Panc1 (cell line): ENCODE results near the gene SRF. TPM values are rescaled to one million over a fixed set of nuclear protein-coding genes. Genes with fewer than 3 reads are reported as not detected.
A peak's percentile ranks its signal among the peaks of the same experiment; 100 is the strongest.

Experiments used
- ATAC-seq: fragments of 200-7000 bp; cut with Tn5 transposase; 2 replicates; pipeline ENCODE4 v1.9.1; 2020; ENCODE audit warnings: mild to moderate bottlenecking, moderate library complexity
- BruUV-seq: library from RNA; stranded (reverse); fragments of 400-500 nt; replicated peaks from 2 replicates; lab custom pipeline; 2021; lab: Mats Ljungman, UMichigan
- CTCF ChIA-PET: fragments of 300-600 bp; sonication (Branson Sonifier 250); formaldehyde crosslinking; loops from one replicate; lab custom pipeline; 2022; ENCODE audit warnings: antibody characterized with exemption; lab: Charles Lee
- POLR2A ChIA-PET: fragments of 300-600 bp; sonication (Branson Sonifier 250); formaldehyde crosslinking; loops from one replicate; lab custom pipeline; 2022; ENCODE audit warnings: antibody characterized with exemption; lab: Charles Lee
- DNase-seq: peaks from one replicate; pipeline ENCODE4 v3.0.0-alpha.2; 2010; ENCODE audit warnings: low read depth, low spot score
- H3K27ac ChIP-seq: 2 replicates; pipeline ENCODE4 v1.5.1; 2011; ENCODE audit warnings: mild to moderate bottlenecking, low read length, inconsistent platforms
- H3K27me3 ChIP-seq: fragments of 200-500 bp; sonication (Bioruptor generic); 2 replicates; pipeline ENCODE4 v1.6.0; 2014; ENCODE audit warnings: low read length, inconsistent platforms; ENCODE audit not compliant: control insufficient read depth, insufficient read depth
- H3K36me3 ChIP-seq: fragments of 200-500 bp; sonication (Bioruptor generic); 2 replicates; pipeline ENCODE4 v1.5.1; 2014; ENCODE audit warnings: inconsistent platforms, mild to moderate bottlenecking, low read length, moderate library complexity; ENCODE audit not compliant: control insufficient read depth, insufficient read depth
- H3K4me1 ChIP-seq: 2 replicates; pipeline ENCODE4 v1.5.1; 2011; ENCODE audit warnings: inconsistent platforms, mild to moderate bottlenecking, low read length, moderate library complexity; ENCODE audit not compliant: control insufficient read depth, insufficient read depth
- H3K4me3 ChIP-seq, 2 experiments: 2 replicates each; pipeline ENCODE4 v1.5.1; 2011 to 2012; ENCODE audit warnings: low read depth in 2 of 2, low read length in 2 of 2, mild to moderate bottlenecking in 2 of 2, inconsistent platforms in 1 of 2, moderate library complexity in 1 of 2
- H3K9me3 ChIP-seq: fragments of 200-500 bp; sonication (Bioruptor generic); 2 replicates; pipeline ENCODE4 v1.5.1; 2014; ENCODE audit warnings: low read depth, mild to moderate bottlenecking, inconsistent platforms, low read length, moderate library complexity; ENCODE audit not compliant: control insufficient read depth, insufficient read depth
- CTCF ChIP-seq: fragments of 450-650 bp; IDR thresholded peaks from 2 replicates; pipeline ENCODE4 v1.5.1; 2017; ENCODE audit warnings: mild to moderate bottlenecking
- POLR2AphosphoS5 ChIP-seq: IDR thresholded peaks from 2 replicates; pipeline ENCODE4 v1.6.1; 2012; ENCODE audit warnings: mild to moderate bottlenecking, low read depth, low read length, moderate library complexity
- REST ChIP-seq, 2 experiments: IDR thresholded peaks; 2 replicates each; pipeline ENCODE4 v1.6.1; 2011 to 2012; ENCODE audit warnings: low read depth in 2 of 2, control low read depth in 1 of 2, low read length in 1 of 2, mild to moderate bottlenecking in 1 of 2, moderate library complexity in 1 of 2; ENCODE audit not compliant: insufficient read depth in 1 of 2
- SIN3A ChIP-seq: IDR thresholded peaks from 2 replicates; pipeline ENCODE4 v1.6.1; 2012; ENCODE audit warnings: low read depth, mild to moderate bottlenecking, low read length, moderate library complexity, borderline replicate concordance; ENCODE audit not compliant: insufficient read depth
- TCF7L2 ChIP-seq: IDR thresholded peaks from 2 replicates; pipeline ENCODE4 v1.6.1; 2011; ENCODE audit warnings: mild to moderate bottlenecking, low read depth, low read length, inconsistent platforms
- in situ Hi-C: cut with HindIII; loops from 2 replicates; pipeline ENCODE4 v1.10.0; 2016; ENCODE audit warnings: low sequenced_read_pairs, low pct_unique_long_range_greater_than_20kb
- intact Hi-C: fragments of 100-400 bp; cut with micrococcal nuclease; formaldehyde crosslinking; loops from one replicate; pipeline ENCODE4 v1.10.0; 2022; ENCODE audit not compliant: unreplicated experiment
- total RNA-seq: library from RNA; stranded (reverse); gene quantifications from one replicate; pipeline ENCODE4 v1.2.1, GENCODE V29; 2021; ENCODE audit not compliant: unreplicated experiment

Gene SRF
- total RNA-seq, 1 experiment from 2014 or later = 48.9 TPM

- POLR2A ChIA-PET = interaction anchor here (0.5 to 1.2 kb wide), 5 partner anchors 19 to 619 kb away, joined by 3 to 9 read pairs (median 4); no protein-coding TSS in a partner anchor
- peak overlapping the region; percentile 82 for H3K27ac ChIP-seq
- H3K9me3 ChIP-seq = no peaks in the 10 kb centered on the region
- H3K36me3 ChIP-seq = peaks cover 3% of the 10 kb centered on the region; the same call in 1 of the 2 replicates
- intact Hi-C loops = no loop called here
- in situ Hi-C loops = no loop called here
- CTCF ChIA-PET = interaction anchor here (0.6 kb wide), 1 partner anchor 257 kb away, joined by 5 read pairs; the partner anchor contains the start of gene ABCC10
- H3K4me1 ChIP-seq = peaks cover 19% of the 10 kb centered on the region
- BruUV-seq = TSS peak; percentile 99
- peak overlapping the region; percentile 82 to 90 for H3K4me3 ChIP-seq
- ATAC-seq (peak; percentile 77), DNase-seq (peak; percentile 68)
- TF ChIP-seq REST (IDR thresholded peaks at IDR 0.05; ENCODE audit: insufficient read depth in 1 of 2, low read depth in 2 of 2, low read length in 1 of 2) (no peak), TCF7L2 (no peak), SIN3A (no peak), CTCF (no peak)
- no peaks in the 10 kb centered on the region for H3K27me3 ChIP-seq
Measured at GRCh38 chr6:43170417-43170930, 595 bp upstream of the SRF start.

- no peak for DNase-seq
- in situ Hi-C loops (no loop called here), intact Hi-C loops (no loop called here)
- Histone ChIP-seq H3K9me3 (no peaks in the 10 kb centered on the region), H3K36me3 (peaks cover 6% of the 10 kb centered on the region; the same call in 1 of the 2 replicates), H3K4me1 (peaks cover 19% of the 10 kb centered on the region), H3K27ac (peak overlapping the region; percentile 81), H3K4me3 (peak overlapping the region; percentile 82 to 90), H3K27me3 (no peaks in the 10 kb centered on the region)
- ChIA-PET CTCF (no interaction called here), POLR2A (interaction anchor here (0.7 kb wide), 1 partner anchor 322 kb away, joined by 3 read pairs; no protein-coding TSS in a partner anchor)
- ATAC-seq = no peak
- TF ChIP-seq TCF7L2 (no peak), CTCF (no peak), REST (IDR thresholded peaks at IDR 0.05; ENCODE audit: insufficient read depth in 1 of 2, low read depth in 2 of 2, low read length in 1 of 2) (no peak), POLR2AphosphoS5 (no peak), SIN3A (no peak)
- no TSS peak for BruUV-seq
Measured at GRCh38 chr6:43171707-43172103, 636 bp downstream of the SRF start.
